Activated CD8-positive, alpha-beta T cell treated with anti-CD3 and anti-CD28 coated beads for 36 hours (primary cell): ENCODE measurements around the gene RUNX1. TPM values are rescaled to one million over a fixed set of nuclear protein-coding genes. Genes with fewer than 3 reads are reported as not detected.
A peak's percentile ranks its signal among the peaks of the same experiment; 100 is the strongest.
"Not testable (repeated sequence)": the region's sequence is repeated elsewhere in the genome, so short reads cannot be mapped to it uniquely, and the experiment has no call there.

Experiments
- ATAC-seq: fragments of 200-7000 bp; cut with Tn5 transposase; one replicate; pipeline ENCODE4 v1.10.0; 2021; ENCODE audit warnings: mild to moderate bottlenecking, moderate library complexity
- CTCF ChIA-PET: fragments of 350-600 bp; sonication (Branson Sonifier 250); formaldehyde crosslinking; loops from one replicate; lab custom pipeline; 2021; ENCODE audit warnings: antibody characterized with exemption; lab: Charles Lee
- POLR2A ChIA-PET: fragments of 350-600 bp; sonication (Branson Sonifier 250); formaldehyde crosslinking; loops from one replicate; lab custom pipeline; 2021; ENCODE audit warnings: antibody characterized with exemption; lab: Charles Lee
- DNase-seq: peaks from one replicate; pipeline ENCODE4 v3.0.0-alpha.2; 2020
- H3K27ac Mint-ChIP-seq: one replicate; pipeline ENCODE4 v1.8.0; 2021; ENCODE audit warnings: mild to moderate bottlenecking, mixed read lengths
- H3K27me3 Mint-ChIP-seq: one replicate; pipeline ENCODE4 v1.8.0; 2021; ENCODE audit warnings: mixed read lengths
- H3K36me3 Mint-ChIP-seq: one replicate; pipeline ENCODE4 v1.8.0; 2021; ENCODE audit warnings: low read depth, mixed read lengths
- H3K4me1 Mint-ChIP-seq: one replicate; pipeline ENCODE4 v1.8.0; 2021; ENCODE audit warnings: low read depth, mixed read lengths
- H3K4me3 Mint-ChIP-seq: one replicate; pipeline ENCODE4 v1.8.0; 2021; ENCODE audit warnings: mild to moderate bottlenecking, moderate library complexity, mixed read lengths
- H3K9me3 Mint-ChIP-seq: one replicate; pipeline ENCODE4 v1.8.0; 2021; ENCODE audit warnings: mixed read lengths
- intact Hi-C: fragments of 100-400 bp; cut with micrococcal nuclease; formaldehyde crosslinking; loops from one replicate; pipeline ENCODE4 v1.10.0; 2022
- total RNA-seq, 2 experiments: library from RNA; stranded (reverse); gene quantifications; one replicate each; pipeline ENCODE4 v1.2.3, GENCODE V29; 2021
- TF ChIP-seq, protein P1 (sequence below): fragments of 200-600 bp; IDR thresholded peaks from one replicate; pipeline ENCODE4 v1.8.0; 2022; ENCODE audit warnings: antibody characterized with exemption, mild to moderate bottlenecking

RUNX1 gene
- total RNA-seq, 2 experiments from 2014 or later: 18.7 to 19.0 TPM

DNA sequence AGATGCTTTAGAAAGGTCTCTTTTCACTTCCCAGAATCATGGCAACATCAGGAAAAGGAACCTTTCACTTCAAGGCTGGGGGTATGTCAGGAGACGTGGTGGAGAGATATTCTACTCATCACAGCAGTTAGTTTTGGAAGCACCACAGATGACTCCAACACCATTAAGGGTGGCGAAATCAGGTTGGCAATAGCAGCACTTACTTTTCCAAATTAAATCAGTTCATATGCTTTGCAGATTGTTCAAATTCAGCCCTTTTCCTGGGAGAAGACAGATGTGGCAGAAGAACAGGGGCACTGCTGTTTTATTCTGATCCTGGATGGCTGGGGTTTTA is 79.0 kb downstream of the RUNX1 start:
- Mint-ChIP-seq H3K4me1 (peaks cover 89% of the 10 kb centered on the region), H3K9me3 (no peaks in the 10 kb centered on the region), H3K36me3 (peaks cover 9% of the 10 kb centered on the region), H3K27ac (peak overlapping the region; percentile 89), H3K27me3 (peaks cover 3% of the 10 kb centered on the region), H3K4me3 (peak overlapping the region; percentile 52)
- TF ChIP-seq, protein P1, sequence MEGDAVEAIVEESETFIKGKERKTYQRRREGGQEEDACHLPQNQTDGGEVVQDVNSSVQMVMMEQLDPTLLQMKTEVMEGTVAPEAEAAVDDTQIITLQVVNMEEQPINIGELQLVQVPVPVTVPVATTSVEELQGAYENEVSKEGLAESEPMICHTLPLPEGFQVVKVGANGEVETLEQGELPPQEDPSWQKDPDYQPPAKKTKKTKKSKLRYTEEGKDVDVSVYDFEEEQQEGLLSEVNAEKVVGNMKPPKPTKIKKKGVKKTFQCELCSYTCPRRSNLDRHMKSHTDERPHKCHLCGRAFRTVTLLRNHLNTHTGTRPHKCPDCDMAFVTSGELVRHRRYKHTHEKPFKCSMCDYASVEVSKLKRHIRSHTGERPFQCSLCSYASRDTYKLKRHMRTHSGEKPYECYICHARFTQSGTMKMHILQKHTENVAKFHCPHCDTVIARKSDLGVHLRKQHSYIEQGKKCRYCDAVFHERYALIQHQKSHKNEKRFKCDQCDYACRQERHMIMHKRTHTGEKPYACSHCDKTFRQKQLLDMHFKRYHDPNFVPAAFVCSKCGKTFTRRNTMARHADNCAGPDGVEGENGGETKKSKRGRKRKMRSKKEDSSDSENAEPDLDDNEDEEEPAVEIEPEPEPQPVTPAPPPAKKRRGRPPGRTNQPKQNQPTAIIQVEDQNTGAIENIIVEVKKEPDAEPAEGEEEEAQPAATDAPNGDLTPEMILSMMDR: no peak
- DNase-seq (no peak), ATAC-seq (no peak)
- ChIA-PET POLR2A (interaction anchor here (0.9 to 5.1 kb wide), 3 partner anchors 13 to 17 kb away, joined by 3 to 54 read pairs (median 23); no protein-coding TSS in a partner anchor), CTCF (interaction anchor here (1.0 to 1.6 kb wide), 3 partner anchors 10 to 81 kb away, joined by 3 to 4 read pairs (median 3); no protein-coding TSS in a partner anchor)
- intact Hi-C loops: no loop called here

DNA sequence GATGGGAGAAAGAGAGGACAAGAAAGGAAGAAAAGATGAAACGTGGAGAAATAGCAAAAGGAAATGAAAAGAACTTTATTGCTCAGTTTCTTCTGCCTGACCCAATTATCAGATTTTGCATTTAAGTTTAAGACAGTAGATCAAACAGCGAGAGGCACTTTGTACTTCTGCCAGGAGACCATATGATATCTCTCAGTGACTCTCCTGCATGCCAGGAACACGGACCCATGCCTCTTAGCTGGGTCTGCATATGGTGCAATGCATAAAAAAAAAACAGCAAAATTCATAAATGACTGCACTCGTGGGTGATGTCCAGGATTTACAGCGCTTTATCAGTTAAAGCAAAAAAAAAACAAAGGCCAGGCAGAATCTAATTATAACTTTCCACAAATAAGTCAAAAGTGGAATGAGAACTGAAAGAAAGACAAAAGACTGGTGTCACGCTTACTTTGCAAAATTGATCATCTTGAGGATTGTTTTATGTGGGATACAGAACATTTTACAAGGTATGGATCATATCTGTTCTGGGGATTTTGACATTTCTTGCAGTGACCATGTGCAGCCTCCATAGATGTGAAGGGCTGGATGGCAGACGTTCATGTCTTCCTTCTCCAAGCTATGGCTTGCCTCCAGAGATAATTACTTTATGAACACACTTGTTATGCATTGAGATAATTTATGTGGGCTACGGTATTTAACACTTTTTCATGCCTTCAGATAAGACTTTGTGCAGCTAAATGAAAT is 79.5 kb downstream of the RUNX1 start:
- Mint-ChIP-seq H3K36me3 (peaks cover 9% of the 10 kb centered on the region), H3K27ac (peak overlapping the region; percentile 89), H3K4me1 (peaks cover 89% of the 10 kb centered on the region), H3K4me3 (peak overlapping the region; percentile 52), H3K9me3 (no peaks in the 10 kb centered on the region), H3K27me3 (peaks cover 3% of the 10 kb centered on the region)
- ChIA-PET POLR2A (interaction anchor here (0.7 to 5.1 kb wide), 9 partner anchors 13 to 81 kb away, joined by 3 to 54 read pairs (median 6); no protein-coding TSS in a partner anchor), CTCF (interaction anchor here (0.9 to 1.6 kb wide), 4 partner anchors 9 to 80 kb away, joined by 3 to 4 read pairs (median 3); no protein-coding TSS in a partner anchor)
- intact Hi-C loops: loop anchor here (2.0 to 5.0 kb wide), 2 partner anchors 13 to 78 kb away; partner anchors contain the start of gene RUNX1
- TF ChIP-seq, protein P1: no peak
- ATAC-seq (no peak), DNase-seq (no peak)

DNA sequence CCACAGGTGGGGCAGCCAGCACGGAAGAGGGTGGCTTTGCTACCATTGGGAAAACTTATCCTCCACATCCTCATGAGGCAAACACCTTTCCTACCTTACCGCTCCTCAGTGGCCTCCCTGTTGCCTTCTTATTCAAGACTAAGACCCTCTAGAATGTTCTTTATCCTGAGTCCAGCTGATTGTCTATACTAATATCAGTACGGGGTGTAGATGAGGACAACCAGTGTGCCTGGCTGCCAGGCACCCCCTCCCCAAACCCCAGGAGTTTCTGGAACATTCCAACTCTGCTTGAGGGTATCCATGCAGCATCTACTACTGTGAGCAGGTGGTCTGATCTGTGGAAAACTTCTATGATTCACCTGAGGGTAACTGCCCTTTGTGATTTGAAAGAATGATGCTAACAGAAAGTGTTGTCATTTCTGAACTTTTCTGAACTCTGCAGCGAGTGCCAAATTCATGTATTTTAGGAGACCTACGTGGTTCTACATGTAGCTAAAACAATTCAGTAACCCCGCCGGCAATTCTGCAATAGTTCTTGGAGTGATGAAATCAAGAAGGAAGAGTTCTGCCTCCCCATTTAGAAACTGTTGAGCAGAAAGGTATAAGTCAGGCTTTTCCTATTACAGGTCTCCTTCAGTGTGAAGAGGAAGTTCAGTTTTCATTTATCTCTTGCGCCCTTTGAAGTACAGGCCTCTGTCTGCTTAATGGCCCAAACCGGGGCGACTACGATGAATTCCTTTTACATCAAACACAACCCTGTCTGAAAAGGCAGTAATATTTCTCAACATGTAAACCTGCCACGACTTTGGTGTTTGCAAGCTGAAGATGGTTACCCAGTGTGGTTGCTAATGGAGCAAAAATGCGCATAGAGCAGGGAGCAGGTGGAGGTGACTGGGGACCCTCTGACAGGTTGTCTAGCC is 80.4 kb downstream of the RUNX1 start:
- peaks cover 3% of the 10 kb centered on the region for H3K27me3 Mint-ChIP-seq
- H3K4me1 Mint-ChIP-seq: peaks cover 86% of the 10 kb centered on the region
- peak overlapping the region; percentile 89 for H3K27ac Mint-ChIP-seq
- intact Hi-C loops: loop anchor here (2.0 to 5.0 kb wide), 2 partner anchors 14 to 79 kb away; partner anchors contain the start of gene RUNX1
- peak; percentile 54 for ATAC-seq
- ChIA-PET CTCF (interaction anchor here (0.9 to 4.1 kb wide), 9 partner anchors 15 to 79 kb away, joined by 3 to 21 read pairs (median 7); no protein-coding TSS in a partner anchor), POLR2A (interaction anchor here (0.9 to 5.1 kb wide), 19 partner anchors 14 to 82 kb away, joined by 3 to 54 read pairs (median 6); no protein-coding TSS in a partner anchor)
- TF ChIP-seq, protein P1: no peak
- DNase-seq: peak; percentile 75
- no peaks in the 10 kb centered on the region for H3K9me3 Mint-ChIP-seq
- peak overlapping the region; percentile 52 for H3K4me3 Mint-ChIP-seq
- peaks cover 9% of the 10 kb centered on the region for H3K36me3 Mint-ChIP-seq

DNA sequence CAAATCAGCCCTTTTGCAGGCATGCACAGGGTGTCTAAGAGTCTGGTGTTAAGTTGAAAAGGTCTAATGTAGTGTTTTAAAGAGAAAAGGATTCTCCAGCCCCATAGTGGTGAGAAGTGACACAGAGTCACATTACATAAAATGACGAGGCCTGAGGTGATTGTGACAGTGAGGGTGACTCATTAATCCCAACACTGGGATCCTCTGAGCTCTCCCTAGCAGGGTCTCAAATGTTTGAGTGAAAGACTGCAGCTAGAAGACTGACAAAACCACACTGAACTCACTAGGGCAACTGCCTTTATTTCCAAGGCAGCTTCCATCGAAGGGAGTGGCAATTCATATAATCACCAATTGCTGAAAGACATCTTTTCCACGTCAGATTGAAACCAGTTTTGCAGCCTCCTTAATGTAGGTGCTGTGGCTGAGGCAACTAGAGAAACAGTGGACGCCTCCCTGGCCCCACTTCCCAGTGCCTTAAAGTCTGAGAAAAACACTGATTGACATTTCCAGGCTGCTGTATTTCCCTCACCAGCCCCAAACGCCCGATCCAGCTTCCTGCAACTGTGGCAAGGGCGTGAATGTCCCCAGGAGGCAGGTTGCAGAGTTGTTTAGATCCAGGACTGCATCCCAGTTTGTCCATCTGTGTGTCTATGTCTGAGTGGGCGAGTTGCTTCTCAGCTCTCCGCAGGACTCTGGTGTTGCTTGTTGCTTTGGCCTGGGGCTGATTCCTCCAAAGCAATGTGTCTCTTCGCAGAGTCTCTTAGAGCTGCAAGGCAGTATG is 81.4 kb downstream of the RUNX1 start:
- POLR2A ChIA-PET: interaction anchor here (0.7 to 5.1 kb wide), 23 partner anchors 8 to 80 kb away, joined by 3 to 54 read pairs (median 4); no protein-coding TSS in a partner anchor
- DNase-seq: peak; percentile 75
- TF ChIP-seq, protein P1: no peak
- Mint-ChIP-seq H3K27me3 (peaks cover 3% of the 10 kb centered on the region), H3K9me3 (no peaks in the 10 kb centered on the region), H3K4me3 (peak overlapping the region; percentile 29), H3K36me3 (peaks cover 9% of the 10 kb centered on the region), H3K27ac (peak overlapping the region; percentile 89), H3K4me1 (peaks cover 87% of the 10 kb centered on the region)
- intact Hi-C loops: loop anchor here (2.0 to 5.0 kb wide), 3 partner anchors 15 to 80 kb away; partner anchors contain the start of gene RUNX1
- CTCF ChIA-PET: interaction anchor here (0.7 to 4.1 kb wide), 15 partner anchors 8 to 81 kb away, joined by 3 to 21 read pairs (median 5); no protein-coding TSS in a partner anchor
- ATAC-seq: peak; percentile 74

DNA sequence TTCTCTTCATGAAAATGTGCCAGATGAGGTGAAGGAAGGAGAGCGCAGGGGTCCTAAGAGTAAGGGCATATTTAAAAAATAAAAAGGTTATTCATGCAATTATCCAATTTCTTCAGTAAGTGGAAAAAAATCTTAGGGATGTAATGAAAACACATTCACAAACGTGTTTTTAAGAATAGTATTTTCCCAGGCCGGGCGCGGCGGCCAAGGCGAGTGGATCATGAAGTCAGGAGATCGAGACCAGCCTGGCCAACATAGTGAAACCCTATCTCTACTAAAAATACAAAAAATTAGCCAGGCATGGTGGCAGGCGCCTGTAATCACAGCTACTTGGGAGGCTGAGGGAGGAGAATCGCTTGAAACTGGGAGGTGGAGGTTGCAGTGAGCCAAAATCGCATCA is 82.2 kb downstream of the RUNX1 start:
- not testable (repeated sequence) for H3K27me3 Mint-ChIP-seq, H3K9me3 Mint-ChIP-seq, DNase-seq, ATAC-seq, H3K36me3 Mint-ChIP-seq, H3K4me3 Mint-ChIP-seq
- ChIA-PET POLR2A (interaction anchor here (0.6 to 5.1 kb wide), 14 partner anchors 9 to 1254 kb away, joined by 3 to 54 read pairs (median 6); no protein-coding TSS in a partner anchor), CTCF (interaction anchor here (1.0 to 4.1 kb wide), 7 partner anchors 9 to 82 kb away, joined by 3 to 21 read pairs (median 7); no protein-coding TSS in a partner anchor)
- H3K27ac Mint-ChIP-seq: peak overlapping the region; percentile 32
- H3K4me1 Mint-ChIP-seq: peaks cover 88% of the 10 kb centered on the region
- intact Hi-C loops: loop anchor here (2.0 to 5.0 kb wide), 2 partner anchors 30 to 80 kb away; partner anchors contain the start of gene RUNX1
